Keratinocyte (primary cell): ENCODE data around the gene FGFR2.

Source experiments
- CTCF ChIP-seq, 3 experiments: IDR thresholded peaks in 1 of 3; conservative IDR thresholded peaks in 1 of 3; optimal IDR thresholded peaks in 1 of 3; 2 replicates in 2 of 3; 3 replicates in 1 of 3; pipeline versions ENCODE3 to v1.5.1; 2011; ENCODE audit warnings: low read length in 3 of 3, mild to moderate bottlenecking in 3 of 3, moderate library complexity in 2 of 3, control low read depth in 1 of 3, inconsistent platforms in 1 of 3; ENCODE audit not compliant: insufficient read depth in 2 of 3; ENCODE audit errors: extremely low read depth in 1 of 3
- EZH2 ChIP-seq: IDR thresholded peaks from one replicate; pipeline ENCODE4 v1.6.1; 2012; ENCODE audit warnings: inconsistent platforms, mild to moderate bottlenecking, low read length, moderate library complexity

GRCh38 chr10:121644501-121644900 lies 46.3 kb upstream of the FGFR2 start:
- TF ChIP-seq CTCF (optimal IDR thresholded peaks at IDR 0.05 in 1 of 3, IDR thresholded peaks at IDR 0.05 in 1 of 3, conservative IDR thresholded peaks at IDR 0.05 in 1 of 3; ENCODE audit: extremely low read depth in 1 of 3, insufficient read depth in 2 of 3, low read length in 3 of 3) (no peak), EZH2 (no peak)
